Measurements from ENCODE around the gene PPP1R12B. TPM values are rescaled to one million over a fixed set of nuclear protein-coding genes. Genes with fewer than 3 reads are reported as not detected.

PPP1R12B gene
- total RNA-seq, 1 donor = 20.6 TPM

- H3K36me3 ChIP-seq (ENCODE audit: insufficient read depth, low read length) = no peaks in the 10 kb centered on the region
- no peaks in the 10 kb centered on the region for H3K79me2 ChIP-seq (ENCODE audit: insufficient read depth, low read length)
- H3K9me3 ChIP-seq (ENCODE audit: low read depth, low read length) = no peaks in the 10 kb centered on the region
- peak overlapping the region; percentile 86 for H3K27ac ChIP-seq (ENCODE audit: low read depth, low read length)
- H2AFZ ChIP-seq (ENCODE audit: low read length) = no peak overlapping the region
- H3K4me2 ChIP-seq (ENCODE audit: insufficient read depth, low read length) = no peak overlapping the region
- no peak overlapping the region for H3K4me3 ChIP-seq (ENCODE audit: insufficient read depth, low read length)
- no peak for DNase-seq (ENCODE audit: insufficient read length, low spot score, missing footprints)
- no peaks in the 10 kb centered on the region for H3K27me3 ChIP-seq (ENCODE audit: insufficient read depth, low read length)
- TF ChIP-seq CTCF (IDR thresholded peaks at IDR 0.05; ENCODE audit: extremely low read depth, low read depth, low read length) = no peak
- H3K4me1 ChIP-seq (ENCODE audit: insufficient read depth, low read length) = peaks cover 54% of the 10 kb centered on the region
- H4K20me1 ChIP-seq (ENCODE audit: insufficient read depth, low read length) = no peaks in the 10 kb centered on the region
Measured at GRCh38 chr1:202587859-202588485, 239.5 kb downstream of the PPP1R12B start.

GRCh38 chr1:202588503-202589189, 240.1 kb downstream of the PPP1R12B start:
- Histone ChIP-seq H3K4me1 (ENCODE audit: insufficient read depth, low read length) (peaks cover 54% of the 10 kb centered on the region), H3K27ac (ENCODE audit: low read depth, low read length) (peak overlapping the region; percentile 86), H3K9me3 (ENCODE audit: low read depth, low read length) (no peaks in the 10 kb centered on the region), H2AFZ (ENCODE audit: low read length) (no peak overlapping the region), H3K27me3 (ENCODE audit: insufficient read depth, low read length) (no peaks in the 10 kb centered on the region), H4K20me1 (ENCODE audit: insufficient read depth, low read length) (no peaks in the 10 kb centered on the region), H3K4me2 (ENCODE audit: insufficient read depth, low read length) (peak overlapping the region; percentile 53), H3K4me3 (ENCODE audit: insufficient read depth, low read length) (peak overlapping the region; percentile 2), H3K79me2 (ENCODE audit: insufficient read depth, low read length) (no peaks in the 10 kb centered on the region), H3K36me3 (ENCODE audit: insufficient read depth, low read length) (no peaks in the 10 kb centered on the region)
- TF ChIP-seq CTCF (IDR thresholded peaks at IDR 0.05; ENCODE audit: extremely low read depth, low read depth, low read length) = no peak
- DNase-seq (ENCODE audit: insufficient read length, low spot score, missing footprints) = peak; percentile 80

- H3K36me3 ChIP-seq (ENCODE audit: insufficient read depth, low read length) = no peaks in the 10 kb centered on the region
- H3K4me3 ChIP-seq (ENCODE audit: insufficient read depth, low read length) = peak overlapping the region; percentile 41
- no peaks in the 10 kb centered on the region for H3K9me3 ChIP-seq (ENCODE audit: low read depth, low read length)
- H3K27me3 ChIP-seq (ENCODE audit: insufficient read depth, low read length) = no peaks in the 10 kb centered on the region
- TF ChIP-seq CTCF (IDR thresholded peaks at IDR 0.05; ENCODE audit: extremely low read depth, low read depth, low read length) = no peak
- peaks cover 58% of the 10 kb centered on the region for H3K4me1 ChIP-seq (ENCODE audit: insufficient read depth, low read length)
- no peaks in the 10 kb centered on the region for H3K79me2 ChIP-seq (ENCODE audit: insufficient read depth, low read length)
- peak; percentile 94 for DNase-seq (ENCODE audit: insufficient read length, low spot score, missing footprints)
- peak overlapping the region; percentile 86 for H3K27ac ChIP-seq (ENCODE audit: low read depth, low read length)
- no peak overlapping the region for H2AFZ ChIP-seq (ENCODE audit: low read length)
- no peaks in the 10 kb centered on the region for H4K20me1 ChIP-seq (ENCODE audit: insufficient read depth, low read length)
- peak overlapping the region; percentile 77 for H3K4me2 ChIP-seq (ENCODE audit: insufficient read depth, low read length)
Measured at GRCh38 chr1:202589190-202589930, 240.9 kb downstream of the PPP1R12B start.

GRCh38 chr1:202590126-202590525, 241.6 kb downstream of the PPP1R12B start:
- H3K4me2 ChIP-seq (ENCODE audit: insufficient read depth, low read length) = no peak overlapping the region
- H3K9me3 ChIP-seq (ENCODE audit: low read depth, low read length) = no peaks in the 10 kb centered on the region
- no peak overlapping the region for H2AFZ ChIP-seq (ENCODE audit: low read length)
- H3K4me3 ChIP-seq (ENCODE audit: insufficient read depth, low read length) = no peak overlapping the region
- no peaks in the 10 kb centered on the region for H4K20me1 ChIP-seq (ENCODE audit: insufficient read depth, low read length)
- no peak for TF ChIP-seq CTCF (IDR thresholded peaks at IDR 0.05; ENCODE audit: extremely low read depth, low read depth, low read length)
- H3K36me3 ChIP-seq (ENCODE audit: insufficient read depth, low read length) = no peaks in the 10 kb centered on the region
- peaks cover 55% of the 10 kb centered on the region for H3K4me1 ChIP-seq (ENCODE audit: insufficient read depth, low read length)
- peak overlapping the region; percentile 86 for H3K27ac ChIP-seq (ENCODE audit: low read depth, low read length)
- no peaks in the 10 kb centered on the region for H3K27me3 ChIP-seq (ENCODE audit: insufficient read depth, low read length)
- peak; percentile 65 for DNase-seq (ENCODE audit: insufficient read length, low spot score, missing footprints)
- H3K79me2 ChIP-seq (ENCODE audit: insufficient read depth, low read length) = no peaks in the 10 kb centered on the region

All from osteoblast (primary cell).